GM23338 (cell line): ENCODE data around the gene FBN2. TPM values are rescaled to one million over a fixed set of nuclear protein-coding genes. Genes with fewer than 3 reads are reported as not detected.

Experiments
- ATAC-seq: fragments of 200-7000 bp; cut with Tn5 transposase; 3 replicates; pipeline ENCODE4 v1.9.1; 2020
- DNase-seq: peaks from one replicate; pipeline ENCODE4 v3.0.0-alpha.2; 2015; ENCODE audit warnings: low spot score
- H2AFZ ChIP-seq: fragments of 200-600 bp; sonication (generic); 2 replicates; pipeline ENCODE4 v1.8.0; 2016; ENCODE audit warnings: antibody characterized with exemption, mild to moderate bottlenecking, moderate library complexity
- H3F3A ChIP-seq: fragments of 200-600 bp; sonication (generic); replicated peaks from 2 replicates; pipeline ENCODE4 v1.8.0; 2017; ENCODE audit warnings: antibody characterized with exemption, mixed run types, low read depth
- H3K27ac ChIP-seq: fragments of 200-600 bp; sonication (generic); 2 replicates; pipeline ENCODE4 v1.6.1; 2016; ENCODE audit warnings: low read depth
- H3K27me3 ChIP-seq: fragments of 200-600 bp; sonication (generic); 2 replicates; pipeline ENCODE4 v1.8.0; 2016; ENCODE audit warnings: mild to moderate bottlenecking, mixed run types, moderate library complexity; ENCODE audit not compliant: insufficient read depth
- H3K36me3 ChIP-seq: fragments of 200-600 bp; sonication (generic); 2 replicates; pipeline ENCODE4 v1.8.0; 2016; ENCODE audit warnings: mild to moderate bottlenecking; ENCODE audit not compliant: insufficient read depth
- H3K4me1 ChIP-seq: fragments of 200-600 bp; sonication (generic); 2 replicates; pipeline ENCODE4 v1.8.0; 2016; ENCODE audit warnings: mild to moderate bottlenecking, moderate library complexity; ENCODE audit not compliant: insufficient read depth
- H3K4me2 ChIP-seq: fragments of 200-600 bp; sonication (generic); 2 replicates; pipeline ENCODE4 v1.7.1; 2017; ENCODE audit warnings: mixed run types
- H3K4me3 ChIP-seq: fragments of 200-600 bp; sonication (generic); 2 replicates; pipeline ENCODE4 v1.6.1; 2016; ENCODE audit warnings: mixed run types
- H3K79me2 ChIP-seq: fragments of 200-600 bp; sonication (generic); replicated peaks from 2 replicates; pipeline ENCODE4 v1.8.0; 2017; ENCODE audit warnings: mild to moderate bottlenecking; ENCODE audit not compliant: insufficient read depth
- H3K9me2 ChIP-seq: fragments of 200-600 bp; sonication (generic); 2 replicates; pipeline ENCODE4 v1.8.0; 2017; ENCODE audit not compliant: insufficient read depth
- H4K20me1 ChIP-seq: fragments of 200-600 bp; sonication (generic); replicated peaks from 2 replicates; pipeline ENCODE4 v1.8.0; 2017; ENCODE audit warnings: mild to moderate bottlenecking; ENCODE audit not compliant: insufficient read depth
- H3K27ac Mint-ChIP-seq: 2 replicates; pipeline ENCODE4 v1.8.0; 2020; ENCODE audit warnings: inconsistent platforms, mild to moderate bottlenecking, moderate library complexity, mixed read lengths
- H3K27me3 Mint-ChIP-seq: 3 replicates; pipeline ENCODE4 v1.8.0; 2022; ENCODE audit warnings: low read depth, mild to moderate bottlenecking, moderate library complexity, mixed read lengths, inconsistent platforms; ENCODE audit not compliant: insufficient read depth, poor library complexity
- H3K36me3 Mint-ChIP-seq: 3 replicates; pipeline ENCODE4 v1.8.0; 2021; ENCODE audit warnings: low read depth, mild to moderate bottlenecking, inconsistent platforms, moderate library complexity, mixed read lengths
- H3K4me1 Mint-ChIP-seq: 3 replicates; pipeline ENCODE4 v1.8.0; 2020; ENCODE audit warnings: mild to moderate bottlenecking, inconsistent platforms, mixed read lengths
- H3K4me3 Mint-ChIP-seq: 3 replicates; pipeline ENCODE4 v1.8.0; 2021; ENCODE audit warnings: moderate library complexity, mild to moderate bottlenecking, inconsistent platforms, mixed read lengths
- H3K9me3 Mint-ChIP-seq: 3 replicates; pipeline ENCODE4 v1.8.0; 2020; ENCODE audit warnings: moderate library complexity, mild to moderate bottlenecking, inconsistent platforms, mixed read lengths
- CREB1 ChIP-seq: fragments of 250-450 bp; sonication (Bioruptor Pico); IDR thresholded peaks from 2 replicates; pipeline ENCODE4 v1.5.0; 2020; ENCODE audit warnings: low read depth, mild to moderate bottlenecking, moderate library complexity
- CTCF ChIP-seq, 2 experiments: fragments of 200-600 bp in 1 of 2; sonication (generic) in 1 of 2; conservative IDR thresholded peaks; 2 replicates each; pipeline versions ENCODE4 v1.5.1 to v1.6.1; 2016 to 2017; ENCODE audit warnings: antibody characterized with exemption in 2 of 2, low read depth in 2 of 2, mild to moderate bottlenecking in 2 of 2, moderate library complexity in 1 of 2
- ETS1 ChIP-seq: IDR thresholded peaks from 2 replicates; pipeline ENCODE4 v1.6.1; 2016; ENCODE audit warnings: antibody characterized with exemption
- EZH2 ChIP-seq: fragments of 200-600 bp; sonication (generic); IDR thresholded peaks from one replicate; pipeline ENCODE4 v1.8.0; 2017; ENCODE audit warnings: antibody characterized with exemption, mild to moderate bottlenecking, low read depth; ENCODE audit not compliant: unreplicated experiment
- JUNB ChIP-seq: IDR thresholded peaks from one replicate; pipeline ENCODE4 v1.6.1; 2016; ENCODE audit warnings: antibody characterized with exemption; ENCODE audit not compliant: unreplicated experiment
- NANOG ChIP-seq: IDR thresholded peaks from 2 replicates; pipeline ENCODE4 v1.6.1; 2016; ENCODE audit warnings: antibody characterized with exemption, borderline replicate concordance
- POLR2AphosphoS5 ChIP-seq: IDR thresholded peaks from 2 replicates; pipeline ENCODE4 v1.6.1; 2016; ENCODE audit warnings: antibody characterized with exemption, low read depth
- REST ChIP-seq: IDR thresholded peaks from one replicate; pipeline ENCODE4 v1.6.1; 2018; ENCODE audit warnings: antibody characterized with exemption; ENCODE audit not compliant: unreplicated experiment
- STAT1 ChIP-seq: IDR thresholded peaks from one replicate; pipeline ENCODE4 v1.6.1; 2016; ENCODE audit warnings: antibody characterized with exemption; ENCODE audit not compliant: unreplicated experiment
- ZNF114 ChIP-seq: fragments of 250-450 bp; sonication (Bioruptor Pico); IDR thresholded peaks from 2 replicates; pipeline ENCODE4 v1.5.0; 2020; ENCODE audit warnings: mild to moderate bottlenecking, moderate library complexity
- ZNF331 ChIP-seq: fragments of 250-450 bp; sonication (Bioruptor Pico); IDR thresholded peaks from 2 replicates; pipeline ENCODE4 v1.5.0; 2020; ENCODE audit warnings: low read depth, mild to moderate bottlenecking, moderate library complexity
- ZNF462 ChIP-seq: fragments of 250-450 bp; sonication (Bioruptor Pico); IDR thresholded peaks from 2 replicates; pipeline ENCODE4 v1.5.0; 2020; ENCODE audit warnings: mild to moderate bottlenecking, moderate library complexity
- polyA plus RNA-seq: library from polyadenylated mRNA; unstranded; fragments of >200 nt; fragmentation: Nextera tagmentation; extraction: Ambion mirVana; gene quantifications from 2 replicates; pipeline ENCODE4 v1.2.1, GENCODE V29; 2016
- total RNA-seq: library from RNA; depleted of rRNA; stranded (reverse); fragments of >200 nt; shearing (Covaris generic); gene quantifications from 2 replicates; pipeline ENCODE4 v1.2.3, GENCODE V29; 2014

The FBN2 gene
- total and polyA plus RNA-seq, 2 experiments from 2014 or later: 2.6 to 13.6 TPM

GRCh38 chr5:128213340-128213739, 324.7 kb downstream of the FBN2 start:
- H4K20me1 ChIP-seq: no peaks in the 10 kb centered on the region
- DNase-seq (peak; percentile 86), ATAC-seq (peak; percentile 95)
- no peak overlapping the region for H3K4me3 ChIP-seq
- peaks cover 2% of the 10 kb centered on the region for H3K27me3 Mint-ChIP-seq
- no peaks in the 10 kb centered on the region for H3K36me3 ChIP-seq
- H3K4me3 Mint-ChIP-seq: no peak overlapping the region
- H3K4me2 ChIP-seq: no peak overlapping the region
- H3K27ac ChIP-seq: no peak overlapping the region
- H3K79me2 ChIP-seq: no peaks in the 10 kb centered on the region
- H3K36me3 Mint-ChIP-seq: no peaks in the 10 kb centered on the region
- H3K9me2 ChIP-seq: 0 out of 2 replicates have a peak, but pooled peaks cover 3% of the 10 kb centered on the region
- H3K27ac Mint-ChIP-seq: no peak overlapping the region
- H3K4me1 ChIP-seq: no peaks in the 10 kb centered on the region
- TF ChIP-seq STAT1: no peak
- TF ChIP-seq JUNB: no peak
- no peak for TF ChIP-seq EZH2
- TF ChIP-seq ZNF331 (CRISPR knock-in tag): no peak
- TF ChIP-seq REST: no peak
- TF ChIP-seq ETS1: no peak
- TF ChIP-seq POLR2AphosphoS5: no peak
- TF ChIP-seq CTCF (conservative IDR thresholded peaks at IDR 0.05; ENCODE audit: low read depth in 2 of 2): peak; percentile 95 to 97
- TF ChIP-seq ZNF114 (CRISPR knock-in tag): no peak
- no peak for TF ChIP-seq CREB1 (CRISPR knock-in tag)
- TF ChIP-seq NANOG: 0 out of 2 replicates have a peak, but pooled peaks have one; percentile 20
- TF ChIP-seq ZNF462: no peak
- no peaks in the 10 kb centered on the region for H3K9me3 Mint-ChIP-seq
- no peaks in the 10 kb centered on the region for H3K4me1 Mint-ChIP-seq
- no peak overlapping the region for H2AFZ ChIP-seq
- no peaks in the 10 kb centered on the region for H3K27me3 ChIP-seq
- no peaks in the 10 kb centered on the region for H3F3A ChIP-seq
